Endothelial cell of hepatic sinusoid (primary cell): Measurements from ENCODE around the gene OR4C3.
"Not testable (repeated sequence)": the region's sequence is repeated elsewhere in the genome, so short reads cannot be mapped to it uniquely, and the experiment has no call there.

ENCODE experiments used
- in situ Hi-C: cut with HindIII; loops from 2 replicates; pipeline ENCODE4 v1.10.0; 2017; ENCODE audit warnings: low sequenced_read_pairs

The OR4C3 gene

GRCh38 chr11:48324620-48325019, at the start of gene OR4C3:
Gene OR4C3, plus strand, starts transcription at chr11:48324920. Its CDS starts 102 bp downstream, at chr11:48325022.
- in situ Hi-C loops, result not testable (repeated sequence)

- in situ Hi-C loops, result no loop called here
Measured at GRCh38 chr11:48305923-48306322, 18.8 kb upstream of the OR4C3 start, which contains the start of gene OR4S1. Gene OR4S1, plus strand, starts transcription at chr11:48306223. Its CDS starts 0 bp downstream, at chr11:48306223.

- in situ Hi-C loops, result no loop called here
Measured at GRCh38 chr11:48307760-48308386, 16.8 kb upstream of the OR4C3 start.

DNA sequence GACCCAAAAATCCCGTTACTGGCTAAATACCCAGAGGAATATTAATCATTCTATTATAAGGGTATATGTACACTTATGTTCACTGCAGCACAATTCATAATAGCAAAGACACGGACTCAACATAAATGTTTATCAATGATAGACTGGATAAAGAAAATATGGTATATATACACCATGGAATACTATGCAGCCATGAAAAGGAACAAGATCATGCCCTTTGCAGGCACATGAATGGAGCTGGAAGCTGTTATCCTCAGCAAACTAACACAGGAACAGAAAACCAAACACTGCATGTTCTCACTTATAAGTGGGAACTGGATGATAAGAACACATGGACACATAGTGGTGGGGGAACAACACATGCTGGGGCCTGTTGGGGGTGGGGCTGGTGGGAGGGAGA, 11.1 kb upstream of the OR4C3 start:
- in situ Hi-C loops, result not testable (repeated sequence)

DNA sequence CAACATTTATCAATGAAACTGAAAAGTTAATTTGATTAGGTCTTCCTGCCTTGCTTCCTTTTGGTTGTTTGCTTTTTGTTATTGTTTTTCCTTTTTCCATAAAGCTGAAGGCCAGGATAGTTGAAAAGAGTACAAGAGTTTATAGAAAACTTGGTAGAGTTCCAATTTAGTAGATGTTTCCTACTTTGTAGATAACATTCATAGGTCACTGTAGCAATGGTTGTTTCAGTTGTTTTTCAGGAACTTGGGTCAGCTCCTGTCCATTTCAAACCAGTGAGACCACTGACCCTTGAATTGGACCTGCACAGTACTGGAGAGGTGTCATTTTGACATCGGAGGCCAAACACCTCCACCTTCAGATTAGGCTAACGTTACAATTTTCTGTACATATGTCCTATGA, 4.9 kb upstream of the OR4C3 start:
- in situ Hi-C loops, result not testable (repeated sequence)

GRCh38 chr11:48341466-48341865, 16.7 kb downstream of the OR4C3 start:
- in situ Hi-C loops, result no loop called here

- in situ Hi-C loops, result not testable (repeated sequence)
Measured at GRCh38 chr11:48342505-48342904, 17.8 kb downstream of the OR4C3 start.

- in situ Hi-C loops, result not testable (repeated sequence)
Measured at GRCh38 chr11:48346286-48346685, 21.6 kb downstream of the OR4C3 start.

DNA sequence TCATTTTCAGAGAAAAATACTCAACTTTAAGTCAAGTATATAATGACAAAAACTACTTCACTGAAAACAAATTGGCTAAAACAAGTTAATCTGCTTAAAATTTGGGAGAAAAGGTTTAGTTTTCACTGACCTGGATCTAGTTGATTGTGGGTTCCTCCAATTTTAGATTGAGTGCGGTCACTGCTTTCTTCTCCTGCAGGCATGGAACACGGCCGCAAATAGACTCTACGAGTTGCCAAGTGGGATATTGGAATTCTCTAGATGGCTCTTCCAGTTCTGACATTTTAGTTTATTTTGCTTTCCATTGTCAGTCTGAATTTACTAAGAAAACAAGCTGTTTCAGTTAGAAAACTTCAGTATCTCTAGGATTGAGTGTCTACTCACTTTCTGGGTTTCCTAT, 29.3 kb downstream of the OR4C3 start:
- in situ Hi-C loops, result no loop called here

GRCh38 chr11:48354677-48355076, 30.0 kb downstream of the OR4C3 start:
- in situ Hi-C loops, result no loop called here

DNA sequence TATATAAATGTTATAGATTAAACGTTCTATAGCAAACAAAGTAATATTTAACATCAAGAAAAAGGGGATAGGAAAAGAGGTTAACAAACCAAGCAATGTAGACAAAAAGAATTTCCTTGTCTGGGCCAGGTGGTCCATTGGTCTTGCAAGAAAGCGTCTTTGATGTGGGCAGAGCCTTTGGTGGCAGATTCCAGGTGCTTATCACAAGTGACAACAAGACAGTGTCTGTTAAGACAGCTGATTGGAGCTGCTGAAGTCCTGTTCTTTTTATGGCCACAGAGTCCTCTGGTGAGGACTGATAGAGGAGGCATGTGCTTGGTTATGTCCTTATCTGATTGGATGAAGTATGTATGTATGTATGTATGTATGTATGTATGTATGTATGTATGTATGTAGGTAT, 36.6 kb downstream of the OR4C3 start:
- in situ Hi-C loops, result not testable (repeated sequence)

GRCh38 chr11:48366365-48366764, 41.6 kb downstream of the OR4C3 start, which contains the start of gene OR4C5:
Gene OR4C5, minus strand, starts transcription at chr11:48366465. Its CDS starts 0 bp downstream, at chr11:48366465.
- in situ Hi-C loops, result no loop called here
